Stimulated activated naive CD8-positive, alpha-beta T cell treated with anti-CD3 and anti-CD28 coated beads, Interleukin-15, Interleukin-2, amounts not matched to agents 100 U/mL and 50 U/mL, for 24 hours (primary cell): ENCODE measurements around the gene FBXW4.

ENCODE experiments used
- ATAC-seq: fragments of 150-1000 bp; cut with Tn5 transposase; one replicate; pipeline ENCODE4 v1.10.0; 2021
- DNase-seq: peaks from one replicate; pipeline ENCODE4 v3.0.0; 2021

Gene FBXW4

GRCh38 chr10:101694674-101695403 is at the start of gene FBXW4:
TSS of gene FBXW4 (minus strand) at chr10:101695170. CDS start at chr10:101695105, 65 bp downstream.
- peak; percentile 87 for ATAC-seq
- DNase-seq = peak; percentile 81

- ATAC-seq (no peak), DNase-seq (no peak)
These were observed 49.3 kb upstream of the FBXW4 start for GRCh38 chr10:101744267-101744666.

DNA sequence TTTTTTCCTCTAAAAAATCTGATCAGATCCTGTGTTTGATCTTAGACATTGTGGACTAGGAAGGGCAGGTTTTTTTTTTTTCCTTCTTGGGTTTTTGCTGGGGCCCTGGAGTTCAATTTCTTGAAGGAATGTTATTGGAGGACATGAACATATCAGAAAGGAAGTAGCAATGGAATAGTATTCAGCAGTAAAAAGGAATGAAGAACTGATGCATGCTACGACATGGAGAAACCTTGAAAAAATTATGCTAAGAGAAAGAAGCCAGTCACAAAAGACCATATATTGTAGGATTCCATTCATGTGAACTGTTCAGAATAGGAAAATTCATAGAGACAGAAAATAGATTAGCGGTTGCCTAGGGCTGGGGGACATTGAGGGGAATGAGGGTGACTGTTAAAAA is 47.0 kb upstream of the FBXW4 start:
- DNase-seq = no peak
- ATAC-seq = no peak

DNA sequence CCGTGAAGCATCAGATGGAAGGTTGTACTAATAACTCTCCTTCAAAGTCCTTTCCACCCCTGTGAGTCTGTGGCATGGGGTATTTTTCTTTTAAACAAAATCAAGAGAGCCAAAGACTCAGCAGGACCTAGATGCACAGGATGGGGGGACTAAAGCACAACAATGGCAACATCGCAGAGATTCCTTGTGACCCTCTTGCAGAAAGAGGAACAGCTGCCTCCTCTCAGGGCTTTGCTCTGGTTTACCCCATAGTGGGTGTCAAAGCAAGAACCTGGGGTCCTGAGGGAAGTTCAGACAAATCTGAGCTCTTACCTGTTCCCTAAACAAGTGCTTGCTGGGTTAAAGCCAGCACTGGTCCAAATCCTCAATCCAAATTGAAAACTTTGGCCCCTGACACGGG is 41.7 kb upstream of the FBXW4 start:
- DNase-seq = no peak
- ATAC-seq = no peak

GRCh38 chr10:101732096-101732495 is 37.1 kb upstream of the FBXW4 start:
- no peak for DNase-seq
- no peak for ATAC-seq

GRCh38 chr10:101726115-101726387 is 31.1 kb upstream of the FBXW4 start:
- no peak for ATAC-seq
- no peak for DNase-seq

DNA sequence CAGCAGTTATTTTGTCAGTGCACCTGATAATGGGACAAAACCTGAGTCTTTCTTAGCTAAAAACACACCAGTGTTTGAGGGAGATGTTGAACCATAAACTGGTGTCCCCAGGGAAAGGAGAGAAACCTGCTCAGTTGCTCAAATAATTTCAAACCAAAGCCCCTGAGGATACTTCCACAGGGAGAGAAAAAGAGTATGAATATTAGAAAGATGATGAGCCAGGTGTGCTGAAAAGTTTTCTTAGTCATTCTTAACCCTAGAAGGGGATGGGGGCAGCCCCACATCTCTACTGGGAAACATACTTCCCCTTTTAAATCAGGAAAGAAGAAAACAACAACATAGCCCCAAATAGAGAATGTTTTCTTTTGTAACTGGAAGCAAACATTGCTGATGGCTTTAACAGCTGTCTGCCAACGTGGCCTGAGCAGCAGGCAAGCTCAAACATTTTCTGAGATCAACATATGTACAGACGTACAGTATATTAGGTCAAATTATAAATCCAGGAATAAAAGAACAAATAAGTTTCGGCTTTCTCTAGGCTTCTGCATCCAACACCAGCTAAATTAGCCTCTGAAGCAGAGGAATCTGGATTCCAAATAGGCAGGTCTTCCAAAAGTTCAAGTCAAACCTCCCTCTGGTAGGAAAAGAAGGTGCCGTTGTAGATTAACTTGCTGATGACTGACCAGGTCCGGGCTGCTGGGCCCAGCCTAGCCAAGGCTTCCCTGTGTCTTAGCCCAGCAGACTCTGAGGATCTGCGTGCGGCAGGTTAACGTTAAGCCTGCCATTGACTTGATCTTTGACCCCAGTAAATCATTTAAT is 30.5 kb upstream of the FBXW4 start:
- DNase-seq = no peak
- no peak for ATAC-seq

GRCh38 chr10:101724446-101724845 is 29.5 kb upstream of the FBXW4 start:
- no peak for DNase-seq
- ATAC-seq = no peak

DNA sequence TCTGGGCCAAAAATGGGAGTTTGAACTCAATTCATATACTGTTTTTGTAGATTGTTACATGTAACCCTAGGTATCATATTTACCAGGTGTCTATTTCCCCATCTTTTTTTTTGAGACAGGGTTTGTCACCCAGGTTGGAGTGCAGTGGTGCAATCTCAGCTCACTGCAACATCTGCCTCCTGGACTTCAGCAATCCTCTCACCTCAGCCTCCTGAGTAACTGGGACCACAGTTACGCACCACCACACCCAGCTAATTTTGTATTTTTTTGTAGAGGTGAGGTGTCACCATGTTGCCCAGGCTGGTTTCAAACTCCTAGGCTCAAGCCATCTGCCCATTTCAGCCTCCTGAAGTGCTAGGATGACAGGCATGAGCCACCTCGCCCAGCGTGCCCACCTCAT is 28.2 kb upstream of the FBXW4 start:
- DNase-seq (no peak), ATAC-seq (no peak)

GRCh38 chr10:101721806-101722205 is 26.8 kb upstream of the FBXW4 start:
- DNase-seq (no peak), ATAC-seq (no peak)

- no peak for DNase-seq
- no peak for ATAC-seq
These were observed 25.7 kb upstream of the FBXW4 start for GRCh38 chr10:101720606-101721230.

DNA sequence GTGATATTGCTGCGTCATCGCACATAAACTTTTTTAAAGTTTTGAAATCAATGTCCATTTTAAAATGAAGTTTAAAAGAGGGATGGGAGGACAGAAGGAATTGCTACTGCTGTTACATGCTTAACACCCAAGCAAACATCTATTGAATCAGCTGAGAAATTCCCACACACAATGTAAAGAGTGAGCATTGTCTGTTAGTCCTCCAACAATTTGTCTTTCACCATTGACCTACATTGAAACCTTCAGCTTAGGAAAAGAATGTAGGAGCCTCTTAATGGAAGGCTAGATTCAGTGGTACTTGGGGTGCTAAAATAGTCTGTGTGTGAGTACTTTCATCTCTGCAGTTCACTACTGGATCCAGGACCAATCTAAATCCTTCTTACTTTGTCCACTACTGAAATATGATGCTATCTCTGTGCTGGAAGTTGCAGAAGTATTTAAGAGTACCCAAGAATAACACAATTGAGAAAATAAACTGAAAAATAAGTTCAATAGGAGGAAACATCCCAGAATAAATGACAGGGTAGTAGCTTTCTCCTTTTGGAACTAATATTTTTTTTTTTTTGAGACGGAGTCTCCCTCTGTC is 23.8 kb upstream of the FBXW4 start:
- DNase-seq (no peak), ATAC-seq (no peak)

GRCh38 chr10:101716891-101717659 is 22.1 kb upstream of the FBXW4 start:
- ATAC-seq (peak; percentile 66), DNase-seq (no peak)

DNA sequence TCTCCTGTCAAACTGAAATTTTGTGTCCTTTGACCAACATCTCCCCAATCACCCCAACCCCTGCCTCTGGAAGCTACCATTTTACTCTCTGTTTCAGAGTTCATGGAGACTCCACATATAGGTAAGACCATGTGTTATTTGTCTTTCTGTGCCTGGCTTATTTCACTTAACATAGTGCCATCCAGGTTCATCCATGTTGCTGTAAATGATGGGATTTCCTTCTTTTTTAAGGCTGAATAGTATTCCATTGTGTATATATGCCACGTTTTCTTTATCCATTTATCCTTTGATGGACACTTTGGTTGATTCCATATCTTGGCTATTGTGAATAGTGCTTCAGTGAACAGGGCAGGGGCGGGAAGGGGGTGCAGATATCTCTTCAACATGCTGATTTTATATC is 18.0 kb upstream of the FBXW4 start:
- ATAC-seq = no peak

GRCh38 chr10:101710793-101711192 is 15.8 kb upstream of the FBXW4 start:
- ATAC-seq (no peak), DNase-seq (no peak)

More for the DNA sequence above, 18.0 kb upstream of the FBXW4 start:
- no peak for DNase-seq

GRCh38 chr10:101710059-101710695 is 15.2 kb upstream of the FBXW4 start:
- ATAC-seq (no peak), DNase-seq (no peak)

GRCh38 chr10:101709359-101710058 is 14.5 kb upstream of the FBXW4 start:
- ATAC-seq = no peak
- DNase-seq = no peak

GRCh38 chr10:101708870-101709269 is 13.9 kb upstream of the FBXW4 start:
- DNase-seq = no peak
- no peak for ATAC-seq

GRCh38 chr10:101708073-101708472 is 13.1 kb upstream of the FBXW4 start:
- DNase-seq (no peak), ATAC-seq (no peak)

DNA sequence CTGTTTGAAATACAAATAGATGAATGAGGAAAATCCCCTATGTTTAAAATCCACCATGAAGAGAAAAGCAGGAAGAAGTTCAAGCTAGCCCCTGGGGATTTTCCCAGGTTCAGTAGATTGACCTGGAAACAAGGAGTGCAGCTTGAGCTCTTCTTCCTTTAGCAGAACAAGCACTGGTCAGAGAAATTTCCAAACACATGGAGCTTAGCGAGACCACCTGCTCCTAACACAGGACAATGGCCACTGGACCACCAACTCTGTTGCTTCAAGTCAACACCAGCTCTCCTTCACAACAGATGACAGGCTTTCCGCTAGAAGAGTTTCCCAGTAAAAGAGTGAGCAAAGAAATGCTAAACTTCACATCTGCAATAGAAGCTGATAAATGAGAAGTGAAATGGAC is 9.4 kb upstream of the FBXW4 start:
- no peak for ATAC-seq

DNA sequence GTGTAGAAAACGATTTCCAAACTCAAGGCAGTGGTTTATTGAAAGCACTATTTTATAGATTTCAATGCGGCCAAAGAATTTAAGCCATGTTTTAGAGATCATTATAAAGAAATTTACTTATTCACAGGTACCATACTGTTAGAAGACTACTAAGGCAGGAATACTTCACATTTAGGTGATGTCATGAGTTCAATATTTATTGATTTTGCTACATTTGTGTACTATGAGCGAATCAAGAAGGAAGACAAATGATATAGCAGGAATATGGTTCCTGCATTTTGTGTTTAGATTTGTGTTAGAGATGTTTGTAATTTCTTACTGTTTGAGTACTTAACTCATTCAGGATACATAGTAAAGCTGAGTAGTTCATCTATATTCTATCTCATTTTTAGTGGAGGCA is 1.7 kb upstream of the FBXW4 start:
- DNase-seq (no peak), ATAC-seq (no peak)

More for the DNA sequence above, 9.4 kb upstream of the FBXW4 start:
- DNase-seq = no peak
